ENCODE measurements around the gene KNOP1.
"Not testable (repeated sequence)": the region's sequence is repeated elsewhere in the genome, so short reads cannot be mapped to it uniquely, and the experiment has no call there.

KNOP1 gene

DNA sequence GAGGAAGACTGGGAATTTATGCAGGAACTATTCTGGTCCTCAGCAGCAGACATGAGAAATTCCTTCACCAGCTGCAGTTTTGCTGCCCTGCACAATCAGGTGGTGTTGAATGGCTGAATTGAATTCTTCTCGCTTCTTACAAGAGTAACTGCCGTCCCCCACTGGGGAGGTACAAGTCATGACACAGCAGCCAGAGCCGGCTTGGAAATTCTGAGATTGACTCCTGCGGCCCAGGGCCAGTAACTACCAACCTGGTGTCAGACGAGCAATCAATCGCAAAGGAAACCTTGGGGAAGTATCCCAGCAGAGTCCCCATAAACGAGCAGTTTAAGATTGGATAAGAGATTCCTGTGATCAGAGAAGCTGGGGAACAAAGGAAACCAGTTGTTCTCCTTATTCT, 30.7 kb downstream of the KNOP1 start:
- DNase-seq (ENCODE audit: extremely low read depth in 1 of 2, low read depth in 1 of 2): no peak

GRCh38 chr16:19685176-19685575, 32.9 kb downstream of the KNOP1 start:
- DNase-seq (ENCODE audit: extremely low read depth in 1 of 2, low read depth in 1 of 2): no peak

- no peak for DNase-seq (ENCODE audit: extremely low read depth in 1 of 2, low read depth in 1 of 2)
These were observed 34.4 kb downstream of the KNOP1 start for GRCh38 chr16:19683453-19684236.

DNA sequence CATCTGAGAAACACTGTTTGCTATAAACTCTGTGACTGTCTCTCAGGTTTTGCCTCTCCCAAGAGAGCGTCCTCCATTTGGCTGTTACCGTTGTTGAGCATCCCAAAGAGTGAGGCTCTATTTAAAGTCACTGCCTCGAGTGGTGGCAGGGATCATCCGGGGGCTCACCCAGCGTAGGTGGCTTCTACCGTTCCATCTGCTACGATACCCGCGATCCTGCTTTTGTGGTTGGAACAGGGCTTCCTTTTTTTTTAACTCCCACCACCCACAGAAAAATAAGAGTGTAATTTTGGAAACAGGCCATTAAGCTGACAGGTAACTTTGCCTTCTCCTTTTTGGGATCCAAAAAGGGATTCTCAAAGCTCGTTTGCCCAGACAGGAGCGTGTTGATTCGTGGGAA, 36.4 kb downstream of the KNOP1 start:
- DNase-seq (ENCODE audit: extremely low read depth in 1 of 2, low read depth in 1 of 2): no peak

GRCh38 chr16:19680881-19681340, 37.1 kb downstream of the KNOP1 start:
- DNase-seq (ENCODE audit: extremely low read depth in 1 of 2, low read depth in 1 of 2): no peak

GRCh38 chr16:19679281-19679680, 38.7 kb downstream of the KNOP1 start:
- not testable (repeated sequence) for DNase-seq (ENCODE audit: extremely low read depth in 1 of 2, low read depth in 1 of 2)

DNA sequence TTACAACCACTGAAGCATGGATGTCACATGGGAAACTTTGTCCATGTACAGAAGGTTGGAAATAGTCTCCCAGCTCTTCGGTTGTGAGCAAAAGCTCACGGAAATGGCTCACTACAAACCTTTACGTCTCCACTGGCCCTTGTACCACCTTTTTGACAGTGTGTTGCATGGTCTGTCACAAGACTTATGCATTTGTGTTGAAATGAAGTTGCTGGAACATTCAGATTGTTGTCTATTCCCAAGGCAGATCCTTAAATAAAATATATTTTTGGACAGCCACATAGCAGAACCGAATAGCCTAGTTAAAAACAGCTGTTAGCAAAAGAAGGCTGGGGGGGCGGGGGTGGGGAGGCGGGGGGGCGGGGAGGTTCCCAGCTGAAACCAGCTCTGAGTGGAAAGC, 39.2 kb downstream of the KNOP1 start:
- DNase-seq (ENCODE audit: extremely low read depth in 1 of 2, low read depth in 1 of 2): no peak

DNA sequence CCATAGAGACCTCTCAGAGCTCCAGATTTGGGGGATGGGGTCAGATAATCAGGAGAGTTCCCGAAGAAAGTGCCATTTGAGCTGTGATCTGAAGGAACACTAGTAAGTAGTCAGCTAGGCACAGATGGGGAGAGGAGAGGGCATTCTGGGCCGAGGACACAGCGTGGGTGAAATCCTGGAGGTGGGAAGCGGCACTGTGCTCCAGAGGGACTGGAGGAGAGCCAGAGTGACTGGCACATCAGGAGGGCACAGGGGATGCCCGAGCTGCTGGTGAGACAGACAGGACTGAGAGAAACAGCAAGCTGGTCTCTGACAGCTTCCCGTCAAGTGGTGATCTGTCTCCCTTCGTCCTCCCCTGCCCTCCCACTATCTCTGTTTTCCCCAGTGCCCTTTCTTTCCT, 40.6 kb downstream of the KNOP1 start:
- no peak for DNase-seq (ENCODE audit: extremely low read depth in 1 of 2, low read depth in 1 of 2)

- DNase-seq (ENCODE audit: extremely low read depth in 1 of 2, low read depth in 1 of 2): no peak
These were observed 43.5 kb downstream of the KNOP1 start for GRCh38 chr16:19674485-19674884.

DNA sequence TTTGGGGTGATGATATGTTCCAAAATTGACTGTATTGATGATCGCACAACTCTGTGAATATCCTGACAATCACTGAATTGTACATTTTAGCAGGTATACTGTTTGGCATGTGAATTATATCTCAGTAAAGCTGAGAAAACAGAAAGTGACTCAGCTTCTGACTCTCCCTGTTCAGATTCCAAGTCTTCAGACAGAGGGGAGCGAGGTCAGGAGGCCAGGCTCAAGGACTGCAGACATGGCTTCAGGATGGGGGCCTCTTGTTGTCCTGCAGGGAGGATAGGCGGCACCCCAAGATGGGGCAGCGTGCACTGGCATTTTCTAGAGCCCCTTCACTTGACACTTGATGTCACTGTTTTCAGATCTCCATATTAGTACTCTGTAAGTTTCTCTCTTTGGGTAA, 45.6 kb downstream of the KNOP1 start:
- no peak for DNase-seq (ENCODE audit: extremely low read depth in 1 of 2, low read depth in 1 of 2)

- no peak for DNase-seq (ENCODE audit: extremely low read depth in 1 of 2, low read depth in 1 of 2)
These were observed 51.5 kb downstream of the KNOP1 start for GRCh38 chr16:19666477-19666876.

GRCh38 chr16:19665313-19665712, 52.7 kb downstream of the KNOP1 start:
- not testable (repeated sequence) for DNase-seq (ENCODE audit: extremely low read depth in 1 of 2, low read depth in 1 of 2)

- DNase-seq (ENCODE audit: extremely low read depth in 1 of 2, low read depth in 1 of 2): no peak
These were observed 53.9 kb downstream of the KNOP1 start for GRCh38 chr16:19664166-19664565.

DNA sequence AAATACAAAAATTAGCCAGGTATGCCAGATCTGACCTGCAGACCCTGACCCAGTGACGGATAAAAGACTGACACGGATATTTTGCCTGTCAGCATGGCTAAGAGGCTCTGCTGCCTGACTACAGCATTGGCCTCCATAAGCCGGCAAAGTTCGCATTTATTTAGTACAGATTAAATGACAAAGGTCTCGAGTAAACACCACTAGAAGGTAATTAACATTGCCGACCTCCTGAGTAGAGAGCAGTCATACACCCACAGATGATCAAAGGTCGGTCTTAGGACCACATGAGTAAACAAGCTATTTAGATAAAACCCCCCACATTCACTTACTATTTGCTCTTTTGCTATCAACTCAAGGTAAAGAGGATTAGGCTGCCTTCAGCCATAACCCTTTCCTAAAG, 55.7 kb downstream of the KNOP1 start:
- DNase-seq (ENCODE audit: extremely low read depth in 1 of 2, low read depth in 1 of 2): no peak

DNA sequence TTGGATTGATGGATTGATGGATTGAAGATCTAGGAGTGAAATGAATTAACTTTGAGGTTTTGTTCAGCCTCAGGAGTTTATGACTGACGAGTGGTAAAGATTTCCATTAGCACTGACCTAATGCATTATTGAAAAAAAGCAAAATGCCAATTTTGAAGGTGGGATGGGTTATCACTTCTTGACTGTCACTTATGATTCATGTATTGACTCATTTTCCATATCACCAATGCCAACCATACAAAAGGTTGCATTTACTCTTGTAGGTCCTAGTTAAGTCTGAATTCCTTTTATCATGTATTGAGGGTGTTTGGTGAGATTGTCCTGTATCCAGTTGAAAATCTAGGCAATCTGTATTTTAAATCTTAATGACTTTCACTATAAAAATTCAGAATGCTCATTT, 57.6 kb downstream of the KNOP1 start:
- no peak for DNase-seq (ENCODE audit: extremely low read depth in 1 of 2, low read depth in 1 of 2)

GRCh38 chr16:19659554-19659953, 58.5 kb downstream of the KNOP1 start:
- DNase-seq (ENCODE audit: extremely low read depth in 1 of 2, low read depth in 1 of 2): no peak

GRCh38 chr16:19657831-19658230, 60.2 kb downstream of the KNOP1 start:
- DNase-seq (ENCODE audit: extremely low read depth in 1 of 2, low read depth in 1 of 2): no peak

DNA sequence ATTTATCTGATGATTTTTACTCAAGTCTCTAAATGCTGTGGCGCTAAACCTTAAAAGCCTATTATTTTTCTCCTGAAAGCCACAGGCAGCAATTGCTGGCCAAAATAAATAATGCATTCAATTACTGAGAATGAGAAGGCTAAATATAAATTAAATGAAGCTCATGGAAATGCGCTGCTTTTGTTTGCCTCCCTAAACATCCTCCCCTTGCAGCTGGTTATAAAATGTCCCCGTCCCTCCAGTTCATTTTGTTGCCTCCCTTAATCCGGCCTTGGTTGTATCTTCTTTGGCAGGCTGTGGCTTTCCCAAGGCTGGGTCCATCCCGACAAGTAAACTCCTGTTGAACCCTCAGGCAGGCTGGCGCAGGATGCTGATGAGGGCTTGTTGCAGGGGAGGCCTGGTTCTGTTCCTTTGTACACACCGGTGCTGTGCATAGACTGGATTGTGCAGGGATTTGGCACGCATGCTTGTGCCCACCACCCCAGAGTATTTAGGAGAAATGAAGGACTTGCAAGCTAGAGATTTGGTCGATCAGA, 62.7 kb downstream of the KNOP1 start:
- no peak for DNase-seq (ENCODE audit: extremely low read depth in 1 of 2, low read depth in 1 of 2)

- DNase-seq (ENCODE audit: extremely low read depth in 1 of 2, low read depth in 1 of 2): no peak
These were observed 63.9 kb downstream of the KNOP1 start for GRCh38 chr16:19654147-19654546.

Measured in stimulated activated CD8-positive, alpha-beta memory T cell treated with anti-CD3 and anti-CD28 coated beads, Interleukin-7, amount 100 ng/mL, for 48 hours (primary cell).